Measurements from ENCODE around the gene ZDHHC8. TPM values are rescaled to one million over a fixed set of nuclear protein-coding genes. Genes with fewer than 3 reads are reported as not detected.

Gene ZDHHC8
- total and polyA plus RNA-seq, 10 of the 15 experiments (the other 5 are each of a cell fraction or from before 2014, with no cell fraction given): 0.03 to 46.3 (median 5.3) TPM

- TF ChIP-seq BCL3 (IDR thresholded peaks at IDR 0.05; ENCODE audit: borderline replicate concordance, insufficient read depth, low read depth, low read length, poor library complexity, severe bottlenecking) (no peak), CBFB (IDR thresholded peaks at IDR 0.05; ENCODE audit: low read depth) (no peak), IRF3 (IDR thresholded peaks at IDR 0.05) (no peak)
Observed at GRCh38 chr22:20182365-20182764, 50.8 kb downstream of the ZDHHC8 start (continued).

- no peaks in the 10 kb centered on the region for H3K9me3 ChIP-seq (replicated peaks; ENCODE audit: control insufficient read depth, insufficient read depth, low read length)
- DNase-seq (ENCODE audit: low read depth, low spot score): no peak
- in situ Hi-C loops (cut with MboI) (no loop called here), intact Hi-C loops (cut with micrococcal nuclease; ENCODE audit: unreplicated experiment) (no loop called here)
- BruUV-seq (replicated peaks): no TSS peak
- 10% methylated on average over 8 of the region's 8 CpGs for WGBS (ENCODE audit: insufficient coverage, insufficient replicate concordance, low lambda C conversion rate, missing lambda C conversion rate)
- H2AFZ ChIP-seq (ENCODE audit: control insufficient read depth, low read depth, low read length): no peak overlapping the region
- H4K20me1 ChIP-seq (ENCODE audit: control insufficient read depth, insufficient read depth): no peaks in the 10 kb centered on the region
- no peak overlapping the region for H3K9ac ChIP-seq (ENCODE audit: control insufficient read depth, insufficient read depth, low read length)
- H3K27ac ChIP-seq (ENCODE audit: control insufficient read depth, insufficient read depth): no peak overlapping the region
- no peaks in the 10 kb centered on the region; a peak in 1 of 4 replicates for H3K27me3 ChIP-seq (replicated peaks in 1 of 2; ENCODE audit: control insufficient read depth in 2 of 2, insufficient read depth in 2 of 2, low read length in 1 of 2)
- H3K36me3 ChIP-seq (ENCODE audit: control insufficient read depth in 2 of 2, insufficient read depth in 2 of 2, low read length in 1 of 2): no peaks in the 10 kb centered on the region
- no peak overlapping the region for H3K4me3 ChIP-seq
- H3K4me1 ChIP-seq (ENCODE audit: control insufficient read depth, insufficient read depth, low read length): no peaks in the 10 kb centered on the region
- no peak for FAIRE-seq
- SMC1A ChIA-PET (ENCODE audit: uncharacterized antibody, unreplicated experiment): no interaction called here
- no peak for ATAC-seq
- POLR2A ChIA-PET: no interaction called here
- CTCF ChIA-PET: no interaction called here
- RAD21 ChIA-PET (ENCODE audit: unreplicated experiment): no interaction called here
- no peaks in the 10 kb centered on the region for H3K79me2 ChIP-seq (ENCODE audit: control insufficient read depth, insufficient read depth, low read length)
- no peak overlapping the region for H3K4me2 ChIP-seq (ENCODE audit: control insufficient read depth, insufficient read depth)
- TF ChIP-seq MEF2B (IDR thresholded peaks at IDR 0.05; ENCODE audit: partially characterized antibody, poor library complexity, severe bottlenecking) (no peak), JUND (IDR thresholded peaks at IDR 0.05; ENCODE audit: low read depth, low read length) (no peak), ZNF622 (IDR thresholded peaks at IDR 0.05) (no peak), SMARCA5 (IDR thresholded peaks at IDR 0.05) (no peak), ESRRA (IDR thresholded peaks at IDR 0.05; ENCODE audit: low read length) (no peak), E2F4 (IDR thresholded peaks at IDR 0.05; ENCODE audit: low read depth, low read length) (no peak), STAT1 (conservative IDR thresholded peaks at IDR 0.05) (no peak), EZH2 (IDR thresholded peaks at IDR 0.05; ENCODE audit: borderline replicate concordance, control insufficient read depth, low read depth, low read length) (no peak), GATAD2B (conservative IDR thresholded peaks at IDR 0.05; ENCODE audit: low read depth) (no peak), FOS (IDR thresholded peaks at IDR 0.05; ENCODE audit: borderline replicate concordance, extremely low read depth, insufficient read length) (no peak), NKRF (conservative IDR thresholded peaks at IDR 0.05) (no peak), NFYA (IDR thresholded peaks at IDR 0.05; ENCODE audit: borderline replicate concordance, low read depth, low read length) (no peak), SIN3A (IDR thresholded peaks at IDR 0.05; ENCODE audit: low read depth, low read length) (no peak), ZBTB33 (IDR thresholded peaks at IDR 0.05) (no peak)
Observed at GRCh38 chr22:20183101-20183500, 51.5 kb downstream of the ZDHHC8 start.

Data from GM12878 (cell line).